GM18867 (cell line): Measurements from ENCODE around the gene ZDHHC18.
A peak's percentile ranks its signal among the peaks of the same experiment; 100 is the strongest.
"Not testable (repeated sequence)": the region's sequence is repeated elsewhere in the genome, so short reads cannot be mapped to it uniquely, and the experiment has no call there.

Experiments
- ATAC-seq: cut with Tn5 transposase; IDR thresholded peaks from one replicate; pipeline ENCODE4 v1.9.1; 2021; ENCODE audit warnings: mild to moderate bottlenecking, moderate library complexity; ENCODE audit not compliant: unreplicated experiment

The ZDHHC18 gene

DNA sequence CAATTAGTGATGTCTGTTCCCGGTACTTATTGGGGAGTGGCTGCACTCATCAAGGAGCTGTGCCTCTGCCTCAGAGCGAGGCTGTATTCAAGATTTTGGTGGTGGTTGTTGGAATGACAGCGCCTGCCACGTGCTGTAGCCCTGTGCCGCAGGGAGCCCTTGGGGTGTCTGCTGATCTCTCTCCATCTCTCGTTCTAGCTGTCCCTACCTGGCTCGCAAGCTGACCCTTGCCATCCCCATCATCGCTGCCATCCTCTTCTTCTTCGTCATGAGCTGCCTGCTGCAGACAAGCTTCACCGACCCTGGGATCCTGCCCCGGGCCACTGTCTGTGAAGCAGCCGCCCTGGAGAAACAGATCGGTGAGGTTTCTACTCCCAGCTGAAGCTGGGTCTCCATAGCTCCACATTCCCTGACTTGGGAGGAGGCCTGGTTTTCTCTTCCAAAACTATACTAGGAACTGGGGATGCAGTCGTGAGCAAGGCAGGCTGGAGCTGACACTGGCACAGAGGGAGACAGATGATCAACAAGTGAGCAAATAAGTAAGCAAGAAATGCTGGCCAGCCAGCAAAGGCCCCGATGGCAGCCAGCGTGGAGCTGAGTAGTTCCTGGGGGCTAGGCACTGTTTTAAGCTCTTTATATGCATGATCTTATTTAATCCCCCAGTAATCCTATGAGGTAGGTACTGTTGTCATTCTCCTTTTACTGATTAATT is 5.9 kb downstream of the ZDHHC18 start:
- no peak for ATAC-seq

DNA sequence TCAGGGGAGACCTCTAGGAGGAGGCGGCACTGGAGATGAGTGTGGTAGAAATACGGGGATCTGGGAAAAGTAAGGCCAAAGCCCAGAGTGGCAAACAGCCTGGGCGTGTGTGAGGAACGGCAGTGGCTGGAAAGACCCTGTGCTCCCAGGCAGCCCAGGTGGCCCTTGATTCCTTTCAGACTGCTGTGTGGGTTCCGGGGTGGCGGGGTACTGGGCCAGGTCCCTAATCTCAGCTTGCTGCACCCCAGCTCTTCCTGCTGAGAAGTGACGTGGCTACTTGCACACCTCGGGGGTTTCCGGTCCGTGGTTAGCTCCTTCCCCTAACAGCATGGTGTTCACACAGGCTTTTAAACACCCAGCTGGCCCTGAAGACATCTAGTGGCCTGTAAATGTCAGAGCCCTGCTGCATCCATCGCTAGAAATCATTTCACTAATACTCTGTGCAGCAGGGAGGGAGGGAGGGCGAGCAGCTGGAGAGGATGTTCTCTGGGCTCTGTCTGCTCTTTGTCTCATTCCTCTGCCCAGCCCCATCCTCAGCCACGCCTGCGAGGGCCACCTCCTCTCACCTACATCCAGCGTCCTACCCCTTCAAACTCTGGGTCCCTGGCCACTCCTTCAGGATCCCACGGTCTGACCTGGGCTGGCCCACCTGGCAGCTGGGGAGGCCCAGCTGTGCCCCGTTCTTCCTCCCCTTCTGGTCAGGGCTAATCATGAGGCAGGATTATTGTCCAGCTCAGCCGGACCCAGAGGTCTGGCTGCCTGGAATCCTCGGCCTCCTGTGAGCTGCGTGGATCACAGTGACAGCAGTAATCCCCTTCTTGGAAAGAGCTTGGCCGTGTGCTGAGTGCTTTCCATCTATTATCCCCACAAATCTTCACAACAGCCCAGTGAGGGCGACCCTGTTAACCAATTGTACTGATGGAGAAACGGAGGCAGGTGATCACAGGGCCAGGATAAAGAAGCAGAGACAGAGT is 7.2 kb downstream of the ZDHHC18 start:
- peak; percentile 83 for ATAC-seq

DNA sequence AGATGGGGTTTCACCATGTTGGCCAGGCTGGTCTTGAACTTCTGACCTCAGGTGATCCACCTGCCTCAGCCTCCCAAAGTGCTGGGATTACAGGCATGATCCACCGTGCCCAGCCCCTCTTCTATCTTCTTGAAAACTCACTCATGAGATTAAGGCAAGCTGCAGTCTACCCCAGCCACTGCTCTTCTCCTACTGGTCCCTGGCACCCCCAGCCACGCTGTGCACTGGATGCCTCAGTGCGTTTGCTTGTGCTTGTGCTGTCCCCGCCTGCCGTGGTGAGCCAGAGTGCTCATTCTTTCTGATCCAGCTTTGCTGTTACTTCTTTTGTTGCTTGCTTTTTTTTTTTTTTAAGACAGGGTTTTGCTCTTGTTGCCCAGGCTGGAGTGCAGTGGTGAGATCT is 11.2 kb downstream of the ZDHHC18 start:
- ATAC-seq: not testable (repeated sequence)

DNA sequence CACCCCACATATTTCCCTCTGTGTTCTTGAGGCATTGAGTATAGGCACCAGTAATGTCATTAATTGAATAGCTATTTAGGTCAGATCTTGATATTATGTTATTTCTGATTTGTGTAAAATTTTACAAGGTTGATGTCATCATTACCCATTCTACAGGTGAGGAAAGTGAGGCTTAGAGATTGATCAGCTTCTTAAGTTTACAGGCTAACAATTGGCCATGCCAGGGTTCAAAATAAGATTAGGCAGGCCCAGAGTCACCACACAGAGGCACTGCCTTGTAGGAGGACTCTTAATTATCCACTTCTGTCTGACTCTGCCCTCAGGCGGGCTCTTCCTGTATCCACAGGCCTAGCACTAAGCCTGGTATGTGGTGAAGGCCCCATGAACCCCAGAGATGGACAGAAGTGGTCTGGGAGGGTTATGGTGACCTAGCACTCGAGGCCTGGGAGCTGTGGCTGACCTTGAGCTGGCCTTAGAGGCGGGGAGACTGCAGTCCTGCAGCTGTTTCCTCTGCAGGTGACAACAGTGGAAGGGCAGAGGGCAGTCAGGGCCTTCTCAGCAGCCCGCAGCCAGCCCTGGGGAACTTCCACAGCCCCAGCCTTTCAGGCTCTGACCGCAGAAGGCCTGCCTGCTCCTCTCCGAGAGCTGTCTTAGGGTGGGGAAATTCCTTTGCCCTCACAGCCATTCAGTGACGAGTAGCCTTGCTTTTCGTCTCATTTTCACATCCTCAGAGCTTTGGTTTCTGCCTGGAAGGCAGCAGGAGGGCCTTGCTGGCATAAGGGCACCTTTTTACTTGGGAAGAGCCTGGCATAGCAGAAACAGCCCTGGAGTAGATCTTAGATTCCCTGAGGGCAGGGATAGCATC is 12.2 kb downstream of the ZDHHC18 start:
- peak; percentile 90 for ATAC-seq

DNA sequence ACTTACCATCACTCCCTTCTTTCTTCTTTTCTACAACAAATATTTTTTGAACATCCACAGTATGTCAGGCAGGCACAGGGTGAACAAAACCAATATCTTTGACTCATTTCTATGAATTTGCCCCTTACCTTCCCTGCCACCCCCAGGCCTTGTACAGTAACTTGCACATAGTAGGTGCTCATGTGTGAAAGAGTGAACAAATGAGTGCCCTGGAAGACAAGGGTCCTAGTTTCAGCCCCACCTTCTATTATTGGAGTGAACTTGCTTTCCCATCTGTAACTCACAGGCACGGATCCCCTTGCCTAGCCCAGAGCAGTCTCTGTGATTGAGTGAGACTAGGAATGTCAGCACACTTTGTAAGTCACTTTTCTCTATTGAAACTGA is 12.8 kb downstream of the ZDHHC18 start:
- no peak for ATAC-seq

DNA sequence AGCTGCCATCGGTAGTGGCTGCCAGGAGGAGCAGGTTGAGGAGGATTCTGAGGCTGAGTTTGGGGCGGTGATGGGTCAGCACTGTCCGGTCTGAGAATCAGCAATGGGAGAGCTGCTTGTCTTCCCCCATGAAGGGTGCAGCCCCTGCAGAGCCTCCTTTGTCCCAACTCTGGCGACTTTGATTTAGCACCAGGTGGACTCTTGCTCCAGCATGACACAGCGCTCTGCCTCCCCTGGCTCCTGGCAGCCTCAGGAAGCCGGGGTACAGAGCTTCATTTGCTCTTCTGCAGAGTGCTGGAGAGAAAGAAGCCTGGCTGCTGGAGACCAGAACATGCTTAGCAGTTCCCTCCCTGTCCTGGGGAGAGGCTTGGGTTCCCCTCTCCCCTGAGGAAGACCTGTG is 13.3 kb downstream of the ZDHHC18 start:
- no peak for ATAC-seq

DNA sequence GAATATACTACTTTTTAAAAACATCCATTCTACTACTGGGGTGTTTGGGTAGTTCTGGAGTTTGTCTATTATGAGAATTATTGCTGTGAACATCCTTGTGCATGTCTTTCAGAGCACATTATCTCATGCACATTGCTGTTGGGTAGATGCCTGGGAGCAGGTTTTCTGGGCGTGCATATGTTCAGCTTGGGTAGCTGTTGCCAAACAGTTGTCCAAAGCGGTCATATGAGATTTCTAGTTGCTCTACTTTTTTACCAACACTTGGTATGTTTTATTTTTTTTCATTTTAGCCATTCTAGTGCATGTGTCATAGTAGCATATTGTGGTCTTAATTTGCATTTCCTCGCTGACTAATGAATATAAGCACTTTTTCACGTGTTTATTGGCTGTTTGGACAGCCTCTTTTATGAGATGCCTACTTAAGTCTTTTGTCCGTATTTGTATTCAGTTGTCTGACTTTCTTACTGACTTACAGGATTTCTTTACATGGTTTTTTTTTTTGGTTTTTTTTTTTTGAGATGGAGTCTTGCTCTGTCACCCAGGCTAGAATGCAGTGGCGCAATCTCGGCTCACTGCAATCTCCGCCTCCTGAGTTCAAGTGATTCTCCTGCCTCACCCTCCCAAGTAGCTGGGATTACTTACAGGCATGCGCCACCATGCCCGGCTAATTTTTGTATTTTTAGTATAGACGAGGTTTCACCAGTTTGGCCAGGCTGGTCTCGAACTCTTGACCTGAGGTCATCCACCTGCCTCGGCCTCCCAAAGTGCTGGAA is 18.1 kb downstream of the ZDHHC18 start:
- ATAC-seq: no peak

DNA sequence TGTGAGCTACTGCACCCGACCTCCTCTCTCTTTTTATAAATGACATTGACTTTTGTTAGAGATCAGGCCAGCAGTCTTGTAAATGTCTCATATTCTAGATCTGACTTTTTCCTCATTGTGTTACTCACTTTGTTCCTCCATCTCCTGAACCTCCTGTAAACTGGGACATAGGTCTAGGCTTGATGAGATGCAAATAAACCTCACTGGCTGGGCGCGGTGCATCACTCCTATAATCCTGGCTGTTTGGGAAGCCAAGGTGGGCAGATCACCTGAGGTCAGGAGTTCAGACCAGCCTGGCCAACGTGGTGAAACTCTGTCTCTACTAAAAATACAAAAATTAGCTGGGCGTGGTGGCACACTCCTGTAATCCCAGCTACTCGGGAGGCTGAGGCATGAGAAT is 21.3 kb downstream of the ZDHHC18 start:
- not testable (repeated sequence) for ATAC-seq

DNA sequence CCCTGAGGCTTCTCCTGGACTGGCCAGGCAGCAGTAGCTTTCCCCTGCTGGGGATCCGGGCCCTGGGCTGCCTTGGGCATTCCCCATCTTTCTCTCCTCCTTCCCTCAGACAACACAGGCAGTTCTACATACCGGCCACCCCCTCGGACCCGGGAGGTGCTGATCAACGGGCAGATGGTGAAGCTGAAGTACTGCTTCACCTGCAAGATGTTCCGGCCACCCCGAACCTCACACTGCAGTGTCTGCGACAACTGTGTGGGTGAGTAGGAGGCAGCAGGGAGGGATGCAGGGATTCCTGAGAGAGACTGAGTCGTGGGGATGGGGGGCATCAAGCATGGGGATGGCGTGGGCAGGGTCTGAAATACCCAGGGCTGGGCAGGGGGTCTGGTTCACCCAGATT is 22.0 kb downstream of the ZDHHC18 start:
- no peak for ATAC-seq

DNA sequence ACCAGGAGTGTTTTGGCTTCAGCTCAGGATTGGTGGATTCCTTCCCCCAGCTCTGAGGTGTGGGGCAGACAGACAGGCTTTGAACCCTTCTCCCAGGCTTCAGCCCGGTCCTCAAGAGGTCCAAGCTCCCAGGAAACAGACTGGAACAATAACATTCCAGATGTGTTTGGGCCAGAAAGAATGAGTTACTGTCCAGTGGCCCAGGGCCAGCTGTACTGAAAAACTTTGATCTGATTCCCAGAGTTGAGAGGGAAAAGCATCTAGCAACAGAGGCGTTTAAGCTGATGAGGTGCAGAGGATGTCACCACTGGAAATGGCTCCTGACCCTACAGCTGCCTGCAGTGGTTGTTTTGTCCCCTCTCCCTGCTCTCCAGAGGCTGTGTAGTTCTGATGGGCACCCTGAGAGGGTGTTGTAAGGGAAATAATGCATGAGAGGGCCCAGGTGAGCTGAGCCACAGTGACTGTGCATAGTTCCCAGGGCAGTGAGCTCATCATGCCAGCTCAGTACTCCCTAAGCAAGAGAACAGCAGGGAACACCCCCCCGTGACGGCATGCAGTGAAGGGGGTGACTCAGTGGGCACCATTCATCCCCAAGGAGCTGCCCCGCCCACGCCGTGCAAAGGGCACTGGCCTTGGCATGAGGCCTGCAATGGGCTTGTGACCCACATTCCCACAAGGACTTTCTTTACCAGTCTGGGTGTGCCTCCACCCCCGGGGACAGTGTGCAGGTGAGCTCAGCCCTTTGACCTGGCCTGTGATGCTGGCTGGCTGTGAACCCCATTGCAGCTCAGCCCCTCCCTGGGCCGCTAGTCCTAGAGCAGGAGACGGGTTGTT is 22.7 kb downstream of the ZDHHC18 start:
- no peak for ATAC-seq

DNA sequence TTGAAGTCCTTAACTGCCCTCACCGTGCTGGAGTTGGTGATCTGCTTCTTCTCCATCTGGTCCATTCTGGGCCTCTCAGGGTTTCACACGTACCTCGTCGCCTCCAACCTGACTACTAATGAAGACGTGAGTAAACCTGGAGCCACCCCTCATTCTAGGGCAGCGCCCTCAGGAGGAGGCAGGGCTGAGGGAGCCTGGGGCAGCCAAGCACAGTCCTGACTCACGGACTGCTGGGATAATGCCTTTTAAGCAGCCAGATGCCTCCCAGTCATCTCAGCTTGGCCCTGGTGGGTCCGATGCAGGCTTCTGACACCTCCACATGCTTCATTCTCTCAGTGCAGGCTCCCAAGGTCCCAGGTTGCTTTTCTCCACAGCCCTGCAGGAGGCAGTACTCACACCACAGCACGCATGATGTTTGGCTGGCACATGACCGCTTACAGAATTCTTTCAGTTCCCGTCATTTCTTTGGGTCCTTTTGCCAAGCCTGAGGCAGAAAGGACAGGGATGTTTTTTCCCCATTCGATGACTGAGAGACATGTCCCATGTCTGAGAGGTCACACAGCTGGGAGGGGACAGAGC is 24.7 kb downstream of the ZDHHC18 start:
- ATAC-seq: no peak

DNA sequence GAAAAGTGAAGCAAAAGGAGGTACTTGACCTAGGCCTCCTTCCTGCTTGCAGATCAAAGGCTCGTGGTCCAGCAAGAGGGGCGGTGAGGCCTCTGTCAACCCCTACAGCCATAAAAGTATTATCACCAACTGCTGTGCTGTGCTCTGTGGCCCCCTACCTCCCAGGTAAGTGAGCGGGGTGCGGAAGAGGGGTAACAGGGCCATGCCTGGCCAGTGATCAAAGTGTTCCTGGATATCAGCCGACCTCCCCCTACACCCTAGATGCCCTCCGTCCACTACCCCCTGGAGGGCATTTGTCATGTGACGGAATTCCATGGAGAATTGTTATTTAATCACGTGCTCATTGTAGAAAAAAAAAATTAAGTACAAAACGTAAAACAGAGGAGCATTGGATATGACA is 26.2 kb downstream of the ZDHHC18 start:
- ATAC-seq: no peak

DNA sequence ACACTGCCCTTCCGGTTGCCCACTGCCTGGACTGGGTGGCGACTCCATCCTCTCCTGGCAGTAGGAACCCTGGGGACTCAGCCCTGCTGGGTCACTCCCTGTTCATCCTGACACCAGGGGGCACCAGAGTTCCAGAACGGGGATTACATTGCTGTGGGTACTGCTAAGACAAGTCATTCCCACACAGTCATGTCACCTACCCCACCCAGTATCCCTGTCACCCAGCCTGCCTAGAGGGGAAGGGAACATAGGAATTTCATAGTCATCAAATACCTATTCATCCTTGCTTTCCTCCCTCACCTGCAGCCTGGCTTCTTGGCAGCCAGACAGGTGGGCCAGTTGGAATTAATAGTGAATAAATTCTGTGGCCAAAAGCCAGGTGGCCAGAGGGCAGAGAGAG is 26.7 kb downstream of the ZDHHC18 start:
- no peak for ATAC-seq

DNA sequence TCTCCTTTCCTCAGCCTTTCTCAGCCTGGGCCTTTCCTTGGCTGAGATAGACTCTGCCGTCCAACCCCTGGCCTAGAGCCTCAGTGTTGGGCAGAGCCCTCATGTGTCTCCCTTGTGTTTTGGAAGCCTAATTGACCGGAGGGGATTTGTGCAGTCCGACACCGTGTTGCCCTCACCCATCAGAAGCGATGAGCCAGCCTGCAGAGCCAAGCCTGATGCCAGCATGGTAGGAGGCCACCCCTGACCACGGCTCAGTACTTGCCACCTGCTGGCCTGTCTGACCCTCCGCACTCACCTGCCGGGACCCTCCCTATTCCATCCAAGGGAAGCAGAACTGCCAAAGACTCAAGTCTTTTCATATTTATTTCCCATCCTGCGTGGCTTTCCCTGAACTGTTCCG is 27.1 kb downstream of the ZDHHC18 start:
- ATAC-seq: no peak

DNA sequence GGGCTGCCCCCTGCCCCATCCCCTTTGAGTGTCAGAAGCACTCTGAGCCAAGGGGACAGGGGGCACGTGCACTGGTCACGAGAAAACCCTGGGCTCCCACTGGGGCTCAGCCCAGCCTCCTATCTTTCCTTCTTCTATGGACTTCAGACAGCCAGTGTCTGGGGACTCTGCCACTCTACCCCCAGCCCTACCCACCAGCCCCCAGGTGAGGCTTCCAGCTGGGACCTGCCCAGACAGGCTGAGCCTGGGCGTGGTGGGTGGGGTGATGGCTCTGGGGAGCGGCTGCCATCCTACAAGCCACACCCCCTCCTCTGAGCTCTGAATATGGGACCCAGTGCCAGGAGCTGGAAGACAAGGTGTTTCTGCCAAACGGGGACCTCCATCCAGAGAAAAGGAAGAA is 28.4 kb downstream of the ZDHHC18 start:
- no peak for ATAC-seq

DNA sequence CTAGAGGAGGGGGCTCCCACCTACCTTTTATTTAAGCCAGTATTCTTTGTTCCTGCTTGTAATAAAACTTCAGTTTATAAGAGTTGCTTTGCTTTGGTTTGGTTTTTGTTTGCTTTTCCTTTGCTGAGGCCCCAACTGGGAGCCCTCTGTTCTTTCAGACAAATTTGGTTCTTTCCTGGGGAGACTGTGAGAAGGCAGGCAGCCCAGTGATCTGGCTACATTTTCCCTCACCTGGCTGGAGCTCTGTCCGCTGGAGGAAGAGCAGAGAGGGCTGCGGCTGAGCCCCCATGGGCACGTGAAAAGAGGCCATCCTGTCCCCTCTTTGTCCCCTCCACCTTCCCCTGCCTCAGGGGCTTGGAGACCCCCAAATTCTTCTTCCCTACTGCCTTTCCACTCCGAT is 29.1 kb downstream of the ZDHHC18 start:
- ATAC-seq: no peak

DNA sequence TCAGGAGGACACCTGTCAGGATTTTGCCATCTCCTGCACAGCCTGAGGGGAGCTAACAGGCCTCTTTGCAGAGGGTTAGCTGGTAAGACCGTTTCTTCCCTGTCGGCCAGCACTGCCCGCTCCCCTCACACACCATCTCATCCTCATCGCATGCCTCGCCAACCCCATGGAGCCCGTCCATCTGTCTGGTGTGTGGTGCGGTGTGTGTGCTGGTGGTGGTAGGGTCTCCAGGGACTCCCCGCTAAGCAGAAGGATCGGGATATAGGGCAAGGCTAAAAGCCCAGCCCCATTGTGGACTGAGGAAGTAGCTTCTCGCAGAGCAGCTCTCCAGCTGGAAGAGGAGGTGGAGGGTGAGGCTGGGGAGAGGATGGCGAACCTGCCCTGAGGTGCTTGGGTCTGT is 29.7 kb downstream of the ZDHHC18 start:
- no peak for ATAC-seq

DNA sequence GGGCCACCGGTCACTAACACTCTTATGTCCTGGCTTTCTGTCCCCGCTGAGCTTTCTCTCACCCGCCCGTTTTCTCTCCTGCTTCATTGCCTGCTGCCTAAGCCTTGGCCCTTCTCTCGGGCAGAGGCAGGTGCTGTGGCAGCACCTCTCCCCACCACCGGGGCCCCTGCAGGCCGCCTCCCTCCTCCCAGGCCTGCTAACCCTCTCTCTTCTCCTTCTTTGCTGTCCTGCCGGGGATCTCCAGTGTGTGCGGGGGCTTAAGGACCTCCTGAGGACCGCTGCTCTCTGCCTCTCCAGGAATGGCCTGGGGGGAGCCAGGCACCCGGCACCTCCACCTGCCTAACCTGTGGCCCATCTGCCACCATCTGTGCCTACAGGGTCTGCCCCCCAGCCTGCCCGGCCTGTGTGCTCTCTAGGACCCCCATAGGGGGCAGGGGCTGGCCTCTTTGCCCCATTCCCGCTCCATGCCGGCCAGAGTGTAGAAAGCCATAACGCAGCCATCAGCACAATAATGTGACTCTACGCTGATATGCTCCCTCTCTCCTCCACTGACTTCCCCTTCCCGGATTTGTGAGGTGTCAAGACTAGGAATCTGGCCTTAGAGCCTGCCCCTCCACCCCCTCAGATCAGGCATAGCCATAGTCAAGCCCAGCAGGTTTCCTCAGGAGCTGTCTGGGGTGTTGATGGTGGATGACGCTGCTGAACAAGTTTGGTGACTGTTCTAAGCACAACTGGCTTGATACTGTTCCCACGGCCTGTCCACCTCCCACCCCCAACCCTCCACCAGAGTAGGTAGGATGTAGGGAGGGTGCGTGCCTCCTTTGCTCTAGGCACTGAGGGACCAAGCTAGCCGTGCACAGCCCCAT is 30.3 kb downstream of the ZDHHC18 start:
- ATAC-seq: no peak
